Measurements from ENCODE around the gene GRM8.
"Not testable (repeated sequence)": the region's sequence is repeated elsewhere in the genome, so short reads cannot be mapped to it uniquely, and the experiment has no call there.

Gene GRM8

DNA sequence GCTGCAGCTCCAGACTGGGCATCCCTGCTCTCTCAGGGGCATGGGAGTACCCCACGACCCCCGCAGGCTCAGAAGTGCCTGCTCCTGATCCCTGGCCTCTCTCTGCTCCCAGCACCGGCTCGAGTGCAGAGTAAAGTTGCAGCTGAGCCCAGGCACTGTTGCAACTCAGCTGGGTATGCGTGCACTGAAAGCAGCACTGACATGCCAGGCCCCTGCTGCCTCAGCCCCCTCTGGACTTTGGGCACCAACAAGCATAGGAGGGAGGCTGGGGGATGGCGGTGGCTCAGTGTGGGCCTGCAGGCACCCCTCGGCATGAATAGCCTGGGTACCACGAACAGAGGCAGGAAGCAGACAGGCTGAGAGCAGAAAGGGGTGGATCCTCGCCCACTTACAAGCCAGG is 295.3 kb downstream of the GRM8 start:
- no peak for DNase-seq (ENCODE audit: extremely low spot score, insufficient read length, low read depth)
- no peak for FAIRE-seq

DNA sequence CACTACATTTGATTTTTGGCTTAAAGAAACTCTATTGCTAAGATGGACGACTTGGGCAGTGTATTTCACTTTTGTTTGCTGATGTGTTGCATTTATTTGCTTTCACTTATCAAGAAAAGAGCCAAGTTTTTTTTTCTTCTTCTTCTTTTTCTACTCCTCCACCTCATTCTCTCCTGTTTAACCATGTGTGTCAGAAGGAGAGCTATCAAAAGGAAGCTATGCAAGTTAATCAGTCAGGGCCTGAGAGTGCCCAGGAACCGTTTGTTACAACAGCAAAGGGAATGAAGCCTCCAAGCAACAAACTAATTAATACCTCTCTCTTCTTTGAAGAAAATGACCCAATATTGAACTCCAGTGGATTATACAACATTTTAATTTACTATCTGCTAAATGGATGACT is 299.3 kb downstream of the GRM8 start:
- DNase-seq (ENCODE audit: extremely low spot score, insufficient read length, low read depth): no peak
- FAIRE-seq: no peak

DNA sequence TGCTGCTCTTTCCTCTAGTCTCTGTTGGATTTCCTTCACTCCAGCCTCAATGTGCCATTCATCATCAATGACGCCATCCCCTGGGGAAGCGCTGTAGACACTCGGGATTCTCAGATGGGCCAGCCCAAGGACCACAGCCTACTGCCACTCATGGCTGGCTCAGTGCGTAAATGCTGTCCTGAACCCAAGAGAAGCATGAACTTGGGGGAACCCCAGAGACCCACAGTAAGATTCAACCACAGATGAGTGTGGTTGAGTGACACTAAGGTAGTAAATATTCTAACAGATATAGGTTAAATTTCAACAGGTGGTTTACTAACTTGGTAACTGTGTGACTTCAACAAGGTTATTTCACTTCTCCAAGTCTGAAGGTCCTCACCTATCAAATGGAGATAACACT is 304.1 kb downstream of the GRM8 start:
- peak; percentile 24 for FAIRE-seq

GRCh38 chr7:126940723-126941307 is 311.9 kb downstream of the GRM8 start:
- no peak for FAIRE-seq
- DNase-seq (ENCODE audit: extremely low spot score, insufficient read length, low read depth): no peak

More for the DNA sequence above, 304.1 kb downstream of the GRM8 start:
- no peak for DNase-seq (ENCODE audit: extremely low spot score, insufficient read length, low read depth)

GRCh38 chr7:126937171-126937570 is 315.6 kb downstream of the GRM8 start:
- FAIRE-seq: no peak

GRCh38 chr7:126931581-126931980 is 321.2 kb downstream of the GRM8 start:
- no peak for FAIRE-seq
- no peak for DNase-seq (ENCODE audit: extremely low spot score, insufficient read length, low read depth)

More at GRCh38 chr7:126937171-126937570, 315.6 kb downstream of the GRM8 start:
- DNase-seq (ENCODE audit: extremely low spot score, insufficient read length, low read depth): no peak

DNA sequence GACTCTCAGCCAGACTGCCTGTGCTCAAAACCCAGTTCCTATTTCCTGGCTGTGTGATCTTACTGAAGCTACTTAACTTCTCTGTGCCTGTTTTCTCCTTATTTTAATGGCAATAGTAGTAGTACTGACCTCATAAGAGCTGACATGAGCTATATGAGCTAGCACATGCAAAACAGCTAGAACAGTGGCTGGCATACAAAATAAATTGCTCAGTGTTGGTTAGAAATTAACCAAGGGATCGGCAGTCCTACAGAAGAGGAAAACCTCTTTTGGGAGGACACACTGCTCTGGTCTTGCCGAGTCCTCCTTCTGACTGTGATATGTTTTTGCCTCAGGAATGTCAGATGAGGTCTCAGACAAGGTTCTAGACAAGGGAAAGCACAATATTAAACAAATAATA is 322.6 kb downstream of the GRM8 start:
- FAIRE-seq (no peak), DNase-seq (ENCODE audit: extremely low spot score, insufficient read length, low read depth) (no peak)

- FAIRE-seq (no peak), DNase-seq (ENCODE audit: extremely low spot score, insufficient read length, low read depth) (no peak)
Observed at GRCh38 chr7:126924477-126924876, 328.3 kb downstream of the GRM8 start.

- DNase-seq (ENCODE audit: extremely low spot score, insufficient read length, low read depth); FAIRE-seq: not testable (repeated sequence)
Observed at GRCh38 chr7:126911627-126912026, 341.1 kb downstream of the GRM8 start.

DNA sequence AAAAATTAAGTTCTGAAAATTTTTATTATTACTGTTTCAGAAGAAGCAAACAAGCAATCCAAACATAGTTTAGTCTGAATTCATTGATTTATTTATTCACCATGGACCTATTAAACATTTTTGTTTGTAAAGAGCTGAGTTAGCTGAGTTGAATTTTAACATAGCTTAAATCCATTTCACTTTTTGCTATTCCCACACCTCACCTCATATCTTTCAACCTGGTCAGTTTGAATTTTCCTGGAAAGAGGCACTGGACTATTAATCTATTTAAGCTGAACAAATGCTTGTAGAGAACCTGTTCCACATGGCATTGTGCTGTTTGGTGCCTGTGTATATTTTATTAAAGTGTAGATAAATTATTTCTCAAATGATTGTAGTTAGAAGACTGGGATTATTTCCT is 344.2 kb downstream of the GRM8 start:
- not testable (repeated sequence) for DNase-seq (ENCODE audit: extremely low spot score, insufficient read length, low read depth); FAIRE-seq

- DNase-seq (ENCODE audit: extremely low spot score, insufficient read length, low read depth); FAIRE-seq: not testable (repeated sequence)
Observed at GRCh38 chr7:126907657-126908056, 345.1 kb downstream of the GRM8 start.

DNA sequence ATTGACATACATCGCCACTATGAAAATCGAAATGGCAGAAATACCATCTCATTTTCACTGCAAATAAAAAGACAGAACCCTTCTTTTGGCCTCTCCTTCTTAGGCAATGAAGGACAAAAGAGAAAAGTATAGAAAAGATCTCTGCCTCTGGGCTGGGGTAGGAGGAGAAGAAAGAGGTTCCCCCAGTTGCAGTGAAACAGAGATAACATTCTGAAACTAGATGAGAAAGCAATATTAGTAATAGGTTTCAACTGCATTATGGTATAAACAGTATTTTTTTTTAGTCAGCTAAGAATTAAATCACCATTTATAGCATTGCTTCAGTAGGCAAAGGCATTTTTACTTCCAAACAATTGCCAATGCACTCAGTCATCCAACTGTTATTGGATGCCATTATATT is 347.5 kb downstream of the GRM8 start:
- FAIRE-seq; DNase-seq (ENCODE audit: extremely low spot score, insufficient read length, low read depth): not testable (repeated sequence)

- not testable (repeated sequence) for FAIRE-seq; DNase-seq (ENCODE audit: extremely low spot score, insufficient read length, low read depth)
Observed at GRCh38 chr7:126901041-126901765, 351.5 kb downstream of the GRM8 start.

GRCh38 chr7:126887980-126888379 is 364.8 kb downstream of the GRM8 start:
- DNase-seq (ENCODE audit: extremely low spot score, insufficient read length, low read depth); FAIRE-seq: not testable (repeated sequence)

- FAIRE-seq; DNase-seq (ENCODE audit: extremely low spot score, insufficient read length, low read depth): not testable (repeated sequence)
Observed at GRCh38 chr7:126887560-126887959, 365.2 kb downstream of the GRM8 start.

- DNase-seq (ENCODE audit: extremely low spot score, insufficient read length, low read depth); FAIRE-seq: not testable (repeated sequence)
Observed at GRCh38 chr7:126882730-126883129, 370.0 kb downstream of the GRM8 start.

GRCh38 chr7:126881908-126882307 is 370.8 kb downstream of the GRM8 start:
- not testable (repeated sequence) for FAIRE-seq; DNase-seq (ENCODE audit: extremely low spot score, insufficient read length, low read depth)

DNA sequence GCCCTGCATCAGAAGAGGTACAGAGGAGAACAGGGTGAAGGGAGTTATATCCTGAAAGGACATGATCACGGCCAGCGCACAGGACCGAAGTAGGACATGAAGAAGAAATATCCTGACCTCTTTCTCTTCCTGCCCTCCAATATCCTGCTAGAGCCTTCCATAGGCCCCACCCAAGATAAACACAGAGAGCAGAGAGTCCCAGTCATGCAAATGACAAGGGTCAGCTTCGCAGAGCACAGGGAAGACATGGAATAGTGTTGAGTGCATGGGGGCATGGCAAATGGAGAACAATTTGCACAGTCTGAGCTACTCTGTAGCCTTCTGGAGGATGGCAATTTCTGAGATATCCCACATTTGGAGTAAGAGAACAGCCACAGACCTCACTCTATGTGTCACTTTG is 371.4 kb downstream of the GRM8 start:
- FAIRE-seq (no peak), DNase-seq (ENCODE audit: extremely low spot score, insufficient read length, low read depth) (no peak)

- not testable (repeated sequence) for DNase-seq (ENCODE audit: extremely low spot score, insufficient read length, low read depth); FAIRE-seq
Observed at GRCh38 chr7:126876536-126876935, 376.2 kb downstream of the GRM8 start.

- peak; percentile 86 for FAIRE-seq
- DNase-seq (ENCODE audit: extremely low spot score, insufficient read length, low read depth): peak; percentile 1
Observed at GRCh38 chr7:126856691-126857291, 395.9 kb downstream of the GRM8 start.

GRCh38 chr7:126845331-126845730 is 407.4 kb downstream of the GRM8 start:
- no peak for FAIRE-seq
- no peak for DNase-seq (ENCODE audit: extremely low spot score, insufficient read length, low read depth)

Measured in GM18507 (cell line).